Raji (cell line): ENCODE results near the gene DNAJB7.

ENCODE experiments used
- POLR2A ChIP-seq: IDR thresholded peaks from 2 replicates; pipeline ENCODE4 v1.6.1; 2011; ENCODE audit warnings: low read depth, low read length, control low read depth; ENCODE audit not compliant: insufficient read depth

The DNAJB7 gene

DNA sequence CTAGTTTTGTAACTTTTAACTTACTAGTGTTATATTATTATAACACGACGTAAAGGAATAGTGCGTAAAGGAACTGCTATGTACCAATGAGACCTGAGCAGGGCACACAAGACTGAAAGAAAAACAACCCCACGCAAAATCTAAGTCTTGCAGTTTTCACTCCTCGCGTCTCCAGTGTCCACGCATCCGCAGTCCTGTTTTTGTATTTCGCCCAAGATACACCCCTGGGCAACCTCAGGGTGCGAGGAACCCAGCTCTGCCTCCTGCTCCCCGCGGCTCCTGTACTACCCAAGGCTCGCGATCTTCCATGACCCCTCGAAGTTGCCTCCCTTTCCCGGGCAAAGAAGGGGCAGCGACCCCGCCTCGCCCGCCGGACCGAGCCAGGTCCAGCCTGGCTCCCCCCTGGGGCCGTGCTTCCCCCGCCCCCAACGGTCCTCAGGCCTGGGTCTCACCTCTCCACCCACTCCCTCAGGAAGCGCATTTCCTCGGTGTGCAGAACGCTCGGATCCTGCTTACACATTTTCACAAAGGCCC, 5.9 kb downstream of the DNAJB7 start:
- no peak; the same call in 1 of the 2 replicates for TF ChIP-seq POLR2A

DNA sequence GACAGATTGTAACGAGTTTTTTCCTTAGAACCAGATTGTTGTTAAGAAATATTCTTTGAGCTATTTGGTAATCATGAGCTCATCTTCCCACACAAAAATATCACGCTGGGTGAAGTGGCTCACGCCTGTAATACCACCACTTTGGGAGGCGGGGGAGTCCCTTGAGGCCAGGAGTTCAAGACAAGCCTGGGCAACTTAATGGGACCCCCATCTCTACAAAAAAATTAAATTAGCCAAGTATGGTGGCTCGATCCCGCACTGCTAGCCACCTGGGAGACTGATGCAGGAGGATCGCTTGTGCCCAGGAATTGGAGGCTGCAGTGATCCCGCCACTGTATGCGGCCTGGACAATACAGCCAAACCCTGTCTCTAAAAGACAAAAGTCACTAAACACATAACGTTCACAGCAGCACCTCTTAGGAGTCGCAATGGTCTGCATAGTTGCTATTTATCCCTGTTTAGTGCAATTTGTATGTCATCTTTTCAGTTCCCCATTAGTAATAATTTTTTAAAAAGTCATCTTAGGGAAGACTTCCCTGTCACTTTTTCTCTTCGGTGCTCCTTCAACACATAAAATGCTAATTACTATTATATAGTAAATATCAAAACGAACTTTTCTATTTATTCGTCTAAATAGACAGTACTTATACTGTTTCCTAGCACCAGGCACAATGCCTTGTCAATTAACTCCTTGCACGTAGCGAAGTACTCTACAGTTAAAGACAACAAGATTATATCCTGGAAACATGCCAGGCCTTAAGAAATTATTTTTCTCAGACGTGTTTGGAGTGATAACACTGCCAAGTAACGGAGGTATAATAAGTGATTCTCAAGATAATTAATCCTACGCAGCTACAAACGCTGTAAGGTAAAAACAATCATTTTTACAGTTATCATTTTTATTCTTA, 6.6 kb downstream of the DNAJB7 start:
- no peak for TF ChIP-seq POLR2A

DNA sequence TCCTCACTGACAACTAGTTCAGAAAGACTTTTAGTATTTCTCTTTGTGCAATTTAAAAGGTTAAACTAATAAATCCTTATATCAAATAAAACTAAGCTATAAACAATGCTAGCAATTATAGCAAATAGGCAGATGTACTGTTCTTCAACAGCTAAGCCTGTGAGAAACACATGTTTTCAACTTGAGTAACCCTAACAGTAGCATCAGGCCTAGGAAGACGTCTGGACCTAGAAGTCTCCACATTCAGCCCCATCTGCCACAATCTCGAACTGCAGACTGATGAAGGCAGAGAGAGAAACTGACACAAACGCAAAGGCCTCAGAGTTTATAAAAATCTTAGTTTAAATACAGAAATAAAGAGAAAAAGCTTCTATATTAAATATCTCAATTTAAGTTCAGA, 8.0 kb downstream of the DNAJB7 start:
- TF ChIP-seq POLR2A = no peak

GRCh38 chr22:40853333-40853732, 8.6 kb downstream of the DNAJB7 start:
- TF ChIP-seq POLR2A = no peak

DNA sequence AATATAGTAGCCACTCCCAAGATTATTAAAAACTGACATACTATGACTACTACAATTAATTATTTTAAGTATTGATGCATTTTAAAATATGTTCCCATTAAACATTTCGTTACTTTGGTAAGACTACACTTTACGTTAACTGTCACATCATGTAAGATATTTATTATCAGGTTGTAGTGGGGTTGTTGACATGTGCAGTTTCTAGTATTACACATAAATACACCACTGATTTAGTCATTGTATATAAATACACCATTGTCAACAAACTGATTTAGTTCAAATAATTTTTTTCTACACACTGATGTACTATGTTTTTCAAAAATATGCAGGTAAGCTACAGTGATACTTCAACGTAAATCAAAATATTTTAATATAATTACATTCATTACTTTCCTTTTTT, 17.0 kb downstream of the DNAJB7 start:
- no peak for TF ChIP-seq POLR2A

GRCh38 chr22:40838486-40838885, 23.4 kb downstream of the DNAJB7 start:
- no peak for TF ChIP-seq POLR2A

DNA sequence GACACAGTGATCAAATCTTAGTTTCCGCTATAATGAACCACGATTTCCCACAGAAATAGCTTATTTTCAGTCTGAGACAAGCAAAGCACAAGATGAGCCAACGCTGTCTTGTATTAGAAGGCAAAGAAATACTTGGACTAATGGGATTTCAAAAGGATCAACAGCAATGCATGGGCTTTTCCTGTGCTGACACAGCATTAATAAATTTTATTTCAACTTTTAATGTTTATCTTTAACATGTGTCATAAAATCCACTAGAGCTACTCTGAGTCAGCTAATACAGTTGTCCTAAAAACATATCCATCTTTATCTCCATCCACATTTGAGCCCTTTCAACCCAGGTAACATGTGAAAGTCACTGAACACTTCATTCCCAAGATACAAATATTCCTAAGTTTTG, 27.3 kb downstream of the DNAJB7 start:
- TF ChIP-seq POLR2A = no peak

- no peak for TF ChIP-seq POLR2A
Observed at GRCh38 chr22:40829131-40829530, 32.8 kb downstream of the DNAJB7 start.

GRCh38 chr22:40826984-40827741, 34.8 kb downstream of the DNAJB7 start:
- TF ChIP-seq POLR2A = no peak

- no peak for TF ChIP-seq POLR2A
Observed at GRCh38 chr22:40823426-40823825, 38.5 kb downstream of the DNAJB7 start.

GRCh38 chr22:40819599-40820140, 42.2 kb downstream of the DNAJB7 start:
- TF ChIP-seq POLR2A = no peak

- peak; percentile 75 for TF ChIP-seq POLR2A
Observed at GRCh38 chr22:40818747-40819598, 42.9 kb downstream of the DNAJB7 start, which contains the start of gene SLC25A17. TSS of gene SLC25A17 (minus strand) at chr22:40819346. CDS start at chr22:40819248, 98 bp downstream.

DNA sequence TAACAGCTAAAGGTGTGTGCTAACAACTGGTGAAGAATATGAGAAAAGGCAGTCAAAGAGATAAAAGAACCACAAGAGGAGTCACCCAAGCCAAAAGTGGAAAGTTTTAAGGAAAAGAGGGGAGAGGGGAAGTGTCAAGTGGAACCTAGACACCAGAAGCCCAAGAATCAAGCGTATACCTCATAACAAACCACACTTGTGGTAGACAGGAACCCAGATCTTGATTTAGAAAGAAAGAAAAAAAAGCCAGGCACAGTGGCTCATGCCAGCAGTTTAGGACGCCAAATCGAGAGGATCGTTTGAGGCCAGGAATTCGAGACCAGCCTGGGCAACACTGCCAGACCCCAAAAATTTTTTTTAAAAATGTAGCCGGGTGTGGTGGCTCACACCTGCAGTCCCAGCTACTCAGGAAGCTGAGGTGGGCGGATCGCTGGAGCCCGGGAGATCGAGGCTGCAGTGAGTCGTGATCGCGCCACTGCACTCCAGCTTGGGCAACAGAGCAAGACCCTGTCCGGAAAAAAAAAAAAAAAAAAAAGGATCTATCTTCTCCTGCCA, 43.6 kb downstream of the DNAJB7 start:
- no peak for TF ChIP-seq POLR2A

GRCh38 chr22:40817737-40818136, 44.2 kb downstream of the DNAJB7 start:
- no peak for TF ChIP-seq POLR2A

DNA sequence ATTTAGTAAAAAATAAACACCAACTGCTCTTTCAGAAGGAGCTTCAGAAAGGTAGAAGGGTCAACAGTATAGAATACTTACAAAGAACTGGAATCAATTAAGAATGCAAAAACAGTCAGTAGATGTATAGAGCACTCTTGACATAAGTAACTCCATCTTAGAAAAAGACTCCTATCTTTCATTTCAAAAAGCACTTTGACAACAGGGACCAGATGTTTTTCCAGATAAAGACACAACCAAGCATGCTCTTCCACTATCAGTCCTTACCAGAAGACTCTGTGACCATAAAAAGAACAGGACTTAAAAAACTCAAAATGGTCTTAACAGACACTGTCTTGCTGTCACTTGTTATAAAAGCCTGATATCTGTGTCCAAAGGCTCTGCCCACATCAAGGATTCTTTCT, 48.0 kb downstream of the DNAJB7 start:
- no peak for TF ChIP-seq POLR2A
